Caco-2 (cell line): ENCODE results near the gene GAS2L1. TPM values are rescaled to one million over a fixed set of nuclear protein-coding genes. Genes with fewer than 3 reads are reported as not detected.
A peak's percentile ranks its signal among the peaks of the same experiment; 100 is the strongest.

ENCODE experiments used
- BruUV-seq: library from RNA; stranded (reverse); fragments of 400-500 nt; replicated peaks from 2 replicates; lab custom pipeline; 2021; lab: Mats Ljungman, UMichigan
- CTCF ChIA-PET: fragments of 300-600 bp; sonication (Branson Sonifier 250); formaldehyde crosslinking; loops from one replicate; lab custom pipeline; 2022; ENCODE audit warnings: antibody characterized with exemption; lab: Charles Lee
- POLR2A ChIA-PET: fragments of 300-600 bp; sonication (Branson Sonifier 250); formaldehyde crosslinking; loops from one replicate; lab custom pipeline; 2022; ENCODE audit warnings: antibody characterized with exemption; lab: Charles Lee
- DNase-seq, 2 experiments: peaks; one replicate each; pipeline versions ENCODE4 v3.0.0 to v3.0.0-alpha.2; 2020 to 2022
- H3K27me3 ChIP-seq: replicated peaks from 2 replicates; pipeline ENCODE4 v1.6.0; 2011; ENCODE audit warnings: low read length; ENCODE audit not compliant: control insufficient read depth, insufficient read depth
- H3K36me3 ChIP-seq: 2 replicates; pipeline ENCODE4 v1.5.1; 2011; ENCODE audit warnings: low read length; ENCODE audit not compliant: control insufficient read depth, insufficient read depth
- H3K4me1 ChIP-seq: fragments of 250-450 bp; sonication (Bioruptor Pico); 2 replicates; pipeline ENCODE4 v1.5.1; 2020; ENCODE audit warnings: mild to moderate bottlenecking
- H3K4me3 ChIP-seq: 2 replicates; pipeline ENCODE4 v1.5.1; 2011; ENCODE audit warnings: low read depth, mild to moderate bottlenecking, control low read depth, low read length
- H3K9me3 ChIP-seq: fragments of 250-450 bp; sonication (Bioruptor Pico); 2 replicates; pipeline ENCODE4 v1.5.1; 2020; ENCODE audit warnings: mild to moderate bottlenecking, moderate library complexity
- H3K27ac Mint-ChIP-seq: one replicate; pipeline ENCODE4 v1.8.0; 2022; ENCODE audit warnings: mixed read lengths; ENCODE audit not compliant: unreplicated experiment
- H3K27me3 Mint-ChIP-seq: one replicate; pipeline ENCODE4 v1.8.0; 2022; ENCODE audit warnings: mixed read lengths; ENCODE audit not compliant: insufficient read depth, unreplicated experiment
- H3K36me3 Mint-ChIP-seq: one replicate; pipeline ENCODE4 v1.8.0; 2022; ENCODE audit warnings: mild to moderate bottlenecking, mixed read lengths; ENCODE audit not compliant: insufficient read depth, unreplicated experiment
- H3K4me1 Mint-ChIP-seq: one replicate; pipeline ENCODE4 v1.8.0; 2022; ENCODE audit warnings: low read depth, mixed read lengths; ENCODE audit not compliant: unreplicated experiment
- H3K4me3 Mint-ChIP-seq: one replicate; pipeline ENCODE4 v1.8.0; 2022; ENCODE audit warnings: mild to moderate bottlenecking, moderate library complexity, mixed read lengths; ENCODE audit not compliant: unreplicated experiment
- H3K9me3 Mint-ChIP-seq: one replicate; pipeline ENCODE4 v1.8.0; 2022; ENCODE audit warnings: mixed read lengths; ENCODE audit not compliant: unreplicated experiment
- intact Hi-C: fragments of 100-400 bp; cut with micrococcal nuclease; formaldehyde crosslinking; loops from one replicate; pipeline ENCODE4 v1.10.0; 2022; ENCODE audit not compliant: unreplicated experiment
- total RNA-seq: library from RNA; stranded (reverse); gene quantifications from 2 replicates; pipeline ENCODE4 v1.2.3, GENCODE V29; 2022
- TF ChIP-seq, protein P1 (sequence below), 2 experiments: fragments of 200-600 bp in 1 of 2; IDR thresholded peaks; 1 replicate in 1 of 2; 2 replicates in 1 of 2; pipeline versions ENCODE4 v1.5.1 to v1.8.0; 2011 to 2022; ENCODE audit warnings: antibody characterized with exemption in 1 of 2, control low read depth in 1 of 2, inconsistent platforms in 1 of 2, low read depth in 1 of 2, low read length in 1 of 2, mild to moderate bottlenecking in 1 of 2, moderate library complexity in 1 of 2; ENCODE audit not compliant: insufficient read depth in 1 of 2, severe bottlenecking in 1 of 2, unreplicated experiment in 1 of 2

GAS2L1 gene
- total RNA-seq, 1 experiment from 2014 or later, result 20.4 TPM

DNA sequence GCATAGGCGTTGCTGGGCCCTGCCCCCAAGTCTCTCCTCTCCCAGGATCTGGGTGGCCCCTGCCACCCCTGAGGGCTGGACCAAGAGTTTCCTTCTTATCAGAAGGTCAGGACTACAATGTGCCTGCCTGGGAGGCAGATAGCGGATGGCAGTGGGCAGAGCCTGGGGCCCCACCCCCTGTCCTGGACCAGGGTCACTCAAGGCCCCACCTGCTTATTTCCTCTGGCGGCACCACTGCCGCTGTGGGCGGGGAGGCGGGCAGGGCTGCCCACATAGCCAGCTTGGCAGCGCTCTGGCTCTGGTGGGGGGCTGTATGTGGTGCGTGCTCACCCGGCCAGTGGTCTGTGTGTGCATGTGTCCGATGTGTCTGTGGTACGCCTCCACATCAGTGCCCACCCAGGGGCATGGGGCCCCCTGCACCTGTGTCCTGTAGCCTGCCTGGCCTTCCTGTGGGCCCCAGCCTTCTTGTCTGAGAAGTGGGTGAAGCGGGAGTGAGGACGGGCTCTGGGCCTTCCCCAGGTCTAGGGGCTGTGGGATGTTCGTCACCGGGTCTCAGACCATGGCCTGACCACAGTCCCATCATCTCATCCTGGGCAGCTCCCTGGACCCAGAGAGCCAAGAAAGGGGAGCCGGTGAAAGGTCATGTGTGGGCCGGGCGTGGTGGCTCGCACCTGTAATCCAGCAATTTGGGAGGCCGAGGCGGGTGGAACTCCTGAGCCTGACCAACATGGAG lies 3.0 kb downstream of the GAS2L1 start:
- H3K4me3 Mint-ChIP-seq, result no peak overlapping the region
- no peak overlapping the region for H3K4me3 ChIP-seq
- peaks cover 23% of the 10 kb centered on the region for H3K36me3 Mint-ChIP-seq

GRCh38 chr22:29310065-29310862 lies 3.8 kb downstream of the GAS2L1 start:
- H3K27ac Mint-ChIP-seq, result no peak overlapping the region
- no peaks in the 10 kb centered on the region; the same call in 1 of the 2 replicates for H3K27me3 ChIP-seq
- no peaks in the 10 kb centered on the region for H3K9me3 ChIP-seq
- H3K36me3 Mint-ChIP-seq, result peaks cover 23% of the 10 kb centered on the region
- H3K9me3 Mint-ChIP-seq, result no peaks in the 10 kb centered on the region
- H3K4me1 ChIP-seq, result peaks cover 36% of the 10 kb centered on the region
- H3K4me3 ChIP-seq, result no peak overlapping the region
- no TSS peak for BruUV-seq
- peaks cover 12% of the 10 kb centered on the region for H3K4me1 Mint-ChIP-seq
- H3K36me3 ChIP-seq, result 0 out of 2 replicates have a peak, but pooled peaks cover 1% of the 10 kb centered on the region
- peak; percentile 35 to 53 for DNase-seq
- H3K4me3 Mint-ChIP-seq, result no peak overlapping the region
- ChIA-PET CTCF (no interaction called here), POLR2A (no interaction called here)
- intact Hi-C loops, result no loop called here
- TF ChIP-seq, protein P1, sequence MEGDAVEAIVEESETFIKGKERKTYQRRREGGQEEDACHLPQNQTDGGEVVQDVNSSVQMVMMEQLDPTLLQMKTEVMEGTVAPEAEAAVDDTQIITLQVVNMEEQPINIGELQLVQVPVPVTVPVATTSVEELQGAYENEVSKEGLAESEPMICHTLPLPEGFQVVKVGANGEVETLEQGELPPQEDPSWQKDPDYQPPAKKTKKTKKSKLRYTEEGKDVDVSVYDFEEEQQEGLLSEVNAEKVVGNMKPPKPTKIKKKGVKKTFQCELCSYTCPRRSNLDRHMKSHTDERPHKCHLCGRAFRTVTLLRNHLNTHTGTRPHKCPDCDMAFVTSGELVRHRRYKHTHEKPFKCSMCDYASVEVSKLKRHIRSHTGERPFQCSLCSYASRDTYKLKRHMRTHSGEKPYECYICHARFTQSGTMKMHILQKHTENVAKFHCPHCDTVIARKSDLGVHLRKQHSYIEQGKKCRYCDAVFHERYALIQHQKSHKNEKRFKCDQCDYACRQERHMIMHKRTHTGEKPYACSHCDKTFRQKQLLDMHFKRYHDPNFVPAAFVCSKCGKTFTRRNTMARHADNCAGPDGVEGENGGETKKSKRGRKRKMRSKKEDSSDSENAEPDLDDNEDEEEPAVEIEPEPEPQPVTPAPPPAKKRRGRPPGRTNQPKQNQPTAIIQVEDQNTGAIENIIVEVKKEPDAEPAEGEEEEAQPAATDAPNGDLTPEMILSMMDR (IDR thresholded peaks at IDR 0.05; ENCODE audit: insufficient read depth in 1 of 2, low read depth in 1 of 2, low read length in 1 of 2, severe bottlenecking in 1 of 2, unreplicated experiment in 1 of 2), result no peak
- H3K27me3 Mint-ChIP-seq, result peaks cover 9% of the 10 kb centered on the region

More for the DNA sequence above, 3.0 kb downstream of the GAS2L1 start:
- ChIA-PET CTCF (no interaction called here), POLR2A (no interaction called here)
- Mint-ChIP-seq H3K27me3 (peaks cover 6% of the 10 kb centered on the region), H3K4me1 (peaks cover 8% of the 10 kb centered on the region), H3K9me3 (no peaks in the 10 kb centered on the region), H3K27ac (no peak overlapping the region)
- DNase-seq, result peak in 1 of 2 experiments; percentile 42
- 0 out of 2 replicates have a peak, but pooled peaks cover 1% of the 10 kb centered on the region for H3K36me3 ChIP-seq
- no peaks in the 10 kb centered on the region; the same call in 1 of the 2 replicates for H3K27me3 ChIP-seq
- H3K4me1 ChIP-seq, result peaks cover 31% of the 10 kb centered on the region
- BruUV-seq, result no TSS peak
- TF ChIP-seq, protein P1 (IDR thresholded peaks at IDR 0.05; ENCODE audit: insufficient read depth in 1 of 2, low read depth in 1 of 2, low read length in 1 of 2, severe bottlenecking in 1 of 2, unreplicated experiment in 1 of 2), result no peak
- intact Hi-C loops, result loop anchor here (10.0 kb wide), 1 partner anchor 215 kb away; no protein-coding TSS in a partner anchor
- H3K9me3 ChIP-seq, result no peaks in the 10 kb centered on the region

- TF ChIP-seq, protein P1 (IDR thresholded peaks at IDR 0.05; ENCODE audit: insufficient read depth in 1 of 2, low read depth in 1 of 2, low read length in 1 of 2, severe bottlenecking in 1 of 2, unreplicated experiment in 1 of 2), result no peak
- no peak overlapping the region for H3K27ac Mint-ChIP-seq
- Histone ChIP-seq H3K27me3 (no peaks in the 10 kb centered on the region; the same call in 1 of the 2 replicates), H3K36me3 (0 out of 2 replicates have a peak, but pooled peaks cover 1% of the 10 kb centered on the region), H3K4me1 (peaks cover 36% of the 10 kb centered on the region), H3K4me3 (no peak overlapping the region), H3K9me3 (no peaks in the 10 kb centered on the region)
- intact Hi-C loops, result no loop called here
- CTCF ChIA-PET, result no interaction called here
- no peaks in the 10 kb centered on the region for H3K9me3 Mint-ChIP-seq
- no TSS peak for BruUV-seq
- peak; percentile 79 to 83 for DNase-seq
- H3K27me3 Mint-ChIP-seq, result peaks cover 9% of the 10 kb centered on the region
- H3K36me3 Mint-ChIP-seq, result peaks cover 20% of the 10 kb centered on the region
- H3K4me1 Mint-ChIP-seq, result peaks cover 12% of the 10 kb centered on the region
- H3K4me3 Mint-ChIP-seq, result no peak overlapping the region
- POLR2A ChIA-PET, result no interaction called here
These were observed 4.5 kb downstream of the GAS2L1 start for GRCh38 chr22:29310863-29311339.
